ENCODE measurements around the gene SCAANT1.

DNA sequence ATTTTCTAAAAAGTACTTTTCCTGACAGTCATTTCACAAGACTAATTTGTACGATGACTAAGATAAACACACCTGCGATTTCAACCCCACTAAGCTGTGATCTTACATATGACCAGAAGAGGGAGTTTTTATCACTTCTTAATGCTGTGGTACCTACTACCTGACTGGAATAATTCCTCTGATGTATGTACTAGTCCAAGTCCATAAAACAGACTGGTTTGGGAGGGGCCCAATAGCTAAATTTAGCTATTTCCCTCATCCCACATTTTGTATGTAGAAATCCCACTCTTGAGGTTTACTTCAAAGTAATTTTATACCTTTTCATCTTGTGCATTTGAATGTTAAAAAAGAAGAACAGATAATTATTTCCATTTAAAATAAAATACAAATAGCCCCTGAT lies 49.7 kb upstream of the SCAANT1 start:
- TF ChIP-seq CTCF (IDR thresholded peaks at IDR 0.05; ENCODE audit: low read depth, low read length, poor library complexity, severe bottlenecking) = peak; percentile 60
- TF ChIP-seq EZH2phosphoT487 (IDR thresholded peaks at IDR 0.05; ENCODE audit: borderline replicate concordance, low read length) = no peak

All from DOHH2 (cell line).